Measurements from ENCODE around the gene NXNL2.

- TF ChIP-seq CTCF (IDR thresholded peaks at IDR 0.05) (no peak), POLR2A (IDR thresholded peaks at IDR 0.05) (no peak), POLR2AphosphoS5 (IDR thresholded peaks at IDR 0.05) (no peak)
Observed at GRCh38 chr9:88534456-88535225, at the start of gene NXNL2.

Data from breast epithelium (tissue), 3 donors.